HUES6 (cell line): ENCODE measurements around the gene ARHGAP26.

Experiments used
- H3K27ac ChIP-seq: 2 replicates; pipeline ENCODE4 v1.7.0; 2013; ENCODE audit warnings: low read depth, mild to moderate bottlenecking, low read length, inconsistent platforms
- H3K27me3 ChIP-seq: 2 replicates; pipeline ENCODE4 v1.6.1; 2013; ENCODE audit warnings: low read length; ENCODE audit not compliant: control insufficient read depth, insufficient read depth
- H3K36me3 ChIP-seq: 2 replicates; pipeline ENCODE4 v1.6.1; 2013; ENCODE audit warnings: low read length; ENCODE audit not compliant: control insufficient read depth, insufficient read depth
- H3K4me1 ChIP-seq: 2 replicates; pipeline ENCODE4 v1.6.1; 2013; ENCODE audit warnings: low read length; ENCODE audit not compliant: control insufficient read depth, insufficient read depth
- H3K4me3 ChIP-seq: 2 replicates; pipeline ENCODE4 v1.5.1; 2013; ENCODE audit warnings: low read depth, low read length
- H3K9ac ChIP-seq: one replicate; pipeline ENCODE4 v1.6.1; 2013; ENCODE audit warnings: mild to moderate bottlenecking, low read length
- H3K9me3 ChIP-seq: 2 replicates; pipeline ENCODE4 v1.6.1; 2013; ENCODE audit warnings: low read depth, low read length; ENCODE audit not compliant: control insufficient read depth, insufficient read depth

The ARHGAP26 gene

DNA sequence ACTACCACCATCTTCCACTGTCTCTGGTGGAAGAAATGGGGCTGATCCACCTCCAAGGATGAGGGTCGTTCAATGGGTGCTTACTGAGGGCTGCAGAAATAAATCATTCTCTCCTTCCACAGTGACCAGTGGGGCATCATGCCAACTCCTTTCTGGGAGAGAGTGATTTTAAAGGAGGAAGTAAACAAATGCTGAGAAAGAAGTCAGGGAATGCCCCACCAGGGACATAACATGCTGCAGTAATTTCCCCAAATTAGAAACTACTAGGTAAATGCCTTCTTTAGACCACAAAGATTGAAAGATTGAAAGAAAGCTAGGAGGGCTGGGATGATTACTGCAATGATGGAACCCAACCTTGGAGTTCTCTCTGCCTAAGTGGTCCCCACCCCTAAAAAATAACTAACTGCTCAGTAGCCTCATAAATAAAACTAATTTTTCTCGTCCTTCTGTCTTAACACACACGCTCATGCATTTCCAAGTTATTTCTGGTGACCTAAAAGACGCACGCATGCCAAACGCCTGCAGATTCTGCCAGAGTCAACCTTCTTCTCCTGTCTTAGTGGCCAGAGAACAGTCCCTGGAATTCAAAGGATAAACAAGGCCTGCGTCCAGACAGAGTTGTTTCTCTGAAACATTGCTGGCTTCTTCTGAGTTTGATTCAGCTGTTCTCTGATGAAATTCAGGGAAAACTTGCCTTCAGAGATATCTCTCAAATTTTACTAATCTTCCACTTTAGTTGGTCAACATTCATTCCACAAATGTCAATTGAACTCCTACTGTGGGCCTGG, 383.3 kb downstream of the ARHGAP26 start:
- H3K9ac ChIP-seq, result no peak overlapping the region
- no peaks in the 10 kb centered on the region for H3K9me3 ChIP-seq
- H3K36me3 ChIP-seq, result peaks cover 4% of the 10 kb centered on the region; the same call in 1 of the 2 replicates
- no peaks in the 10 kb centered on the region for H3K27me3 ChIP-seq
- H3K27ac ChIP-seq, result no peak overlapping the region
- no peak overlapping the region for H3K4me3 ChIP-seq
- H3K4me1 ChIP-seq, result peaks cover 9% of the 10 kb centered on the region

- Histone ChIP-seq H3K9me3 (no peaks in the 10 kb centered on the region), H3K27ac (no peak overlapping the region; the same call in 1 of the 2 replicates), H3K9ac (no peak overlapping the region), H3K4me3 (no peak overlapping the region), H3K4me1 (peaks cover 9% of the 10 kb centered on the region), H3K27me3 (no peaks in the 10 kb centered on the region), H3K36me3 (no peaks in the 10 kb centered on the region)
Measured at GRCh38 chr5:143154510-143155370, 384.6 kb downstream of the ARHGAP26 start.

DNA sequence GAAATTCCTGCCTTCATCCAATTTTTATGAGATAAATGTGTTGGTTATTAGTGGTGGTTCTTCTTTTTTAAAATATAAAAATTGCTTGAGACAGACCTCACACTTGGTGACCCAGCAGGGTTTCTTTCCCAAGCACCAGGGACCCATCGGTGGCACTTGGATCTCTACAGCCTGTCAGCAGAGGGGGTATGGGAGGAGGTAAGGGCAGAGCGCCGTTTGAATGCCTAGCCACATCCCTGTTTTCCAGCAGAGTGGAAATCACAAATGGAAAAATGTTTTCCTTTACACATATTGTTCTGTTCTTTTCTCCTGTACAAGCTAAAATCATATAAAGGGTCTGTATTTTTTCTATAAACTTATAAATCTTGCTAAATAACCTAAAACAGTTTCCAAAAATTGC, 385.3 kb downstream of the ARHGAP26 start:
- no peak overlapping the region for H3K27ac ChIP-seq
- no peak overlapping the region for H3K4me3 ChIP-seq
- no peaks in the 10 kb centered on the region for H3K36me3 ChIP-seq
- H3K27me3 ChIP-seq, result no peaks in the 10 kb centered on the region
- H3K4me1 ChIP-seq, result peaks cover 9% of the 10 kb centered on the region
- H3K9ac ChIP-seq, result no peak overlapping the region
- no peaks in the 10 kb centered on the region for H3K9me3 ChIP-seq

DNA sequence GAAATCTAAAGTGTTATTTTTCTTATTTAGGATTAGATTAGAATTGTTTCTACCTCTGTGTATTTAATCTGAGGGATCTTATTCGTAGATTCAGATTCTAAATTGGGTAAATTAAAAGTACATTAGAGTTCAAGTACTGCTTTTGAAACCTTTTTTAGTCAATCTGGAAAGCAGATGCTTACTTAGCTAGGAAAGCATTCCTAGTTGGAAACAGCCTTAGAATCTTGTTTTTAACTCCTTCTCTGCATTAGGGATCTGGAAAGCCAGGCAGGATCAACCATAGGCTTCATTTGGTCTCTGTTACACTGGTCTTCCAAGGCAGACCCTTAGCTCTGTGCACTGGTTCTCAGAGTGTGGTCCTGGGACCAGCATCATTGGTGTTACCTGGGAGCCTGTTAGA, 385.9 kb downstream of the ARHGAP26 start:
- H3K27ac ChIP-seq, result no peak overlapping the region
- H3K9ac ChIP-seq, result no peak overlapping the region
- no peaks in the 10 kb centered on the region for H3K27me3 ChIP-seq
- H3K4me1 ChIP-seq, result peaks cover 9% of the 10 kb centered on the region
- H3K9me3 ChIP-seq, result no peaks in the 10 kb centered on the region
- no peak overlapping the region for H3K4me3 ChIP-seq
- H3K36me3 ChIP-seq, result no peaks in the 10 kb centered on the region

- Histone ChIP-seq H3K36me3 (no peaks in the 10 kb centered on the region), H3K4me1 (peaks cover 9% of the 10 kb centered on the region), H3K27me3 (no peaks in the 10 kb centered on the region)
Measured at GRCh38 chr5:143156572-143156971, 386.4 kb downstream of the ARHGAP26 start.

GRCh38 chr5:143159031-143159430, 388.9 kb downstream of the ARHGAP26 start:
- H3K4me3 ChIP-seq, result no peak overlapping the region
- no peaks in the 10 kb centered on the region for H3K36me3 ChIP-seq
- no peak overlapping the region for H3K27ac ChIP-seq
- no peaks in the 10 kb centered on the region for H3K9me3 ChIP-seq
- peaks cover 9% of the 10 kb centered on the region for H3K4me1 ChIP-seq
- no peaks in the 10 kb centered on the region for H3K27me3 ChIP-seq
- H3K9ac ChIP-seq, result no peak overlapping the region

More at GRCh38 chr5:143156572-143156971, 386.4 kb downstream of the ARHGAP26 start:
- Histone ChIP-seq H3K9me3 (no peaks in the 10 kb centered on the region), H3K9ac (no peak overlapping the region), H3K4me3 (no peak overlapping the region), H3K27ac (no peak overlapping the region)

DNA sequence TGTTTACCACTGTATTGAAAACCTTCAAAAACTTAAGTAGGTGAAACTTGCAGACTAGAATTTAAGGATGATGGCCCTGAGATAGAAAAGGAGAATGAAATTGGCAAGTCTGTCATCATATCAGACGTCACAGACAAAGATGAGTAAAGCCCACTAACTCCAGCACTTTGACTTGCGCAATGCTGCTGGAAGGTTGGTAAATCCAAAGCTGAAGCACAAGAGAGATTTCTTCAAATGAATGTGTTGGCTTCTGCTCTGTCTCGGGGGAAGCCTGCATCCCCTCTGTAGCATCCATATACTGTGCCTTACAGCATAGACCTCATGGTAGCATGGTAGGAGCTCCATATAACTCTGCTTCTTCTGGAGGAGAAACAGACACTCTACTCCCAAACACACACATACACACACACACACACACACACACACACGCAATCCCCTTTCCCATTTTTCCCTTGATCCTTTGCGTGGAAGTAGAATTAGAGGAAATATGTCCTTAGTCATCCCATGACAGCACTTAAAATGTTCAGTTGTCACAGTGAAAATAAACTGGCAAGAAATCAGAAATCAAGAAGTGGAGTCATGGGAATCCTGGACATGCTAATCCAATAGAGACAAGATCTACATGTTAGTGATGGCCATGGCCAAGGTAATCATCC, 391.8 kb downstream of the ARHGAP26 start:
- H3K9me3 ChIP-seq, result no peaks in the 10 kb centered on the region
- no peak overlapping the region for H3K9ac ChIP-seq
- no peaks in the 10 kb centered on the region for H3K27me3 ChIP-seq
- H3K4me1 ChIP-seq, result no peaks in the 10 kb centered on the region
- H3K4me3 ChIP-seq, result no peak overlapping the region
- H3K27ac ChIP-seq, result no peak overlapping the region
- no peaks in the 10 kb centered on the region for H3K36me3 ChIP-seq

- no peaks in the 10 kb centered on the region for H3K27me3 ChIP-seq
- H3K36me3 ChIP-seq, result no peaks in the 10 kb centered on the region
- H3K27ac ChIP-seq, result no peak overlapping the region
- H3K4me1 ChIP-seq, result no peaks in the 10 kb centered on the region
- H3K9ac ChIP-seq, result no peak overlapping the region
- no peak overlapping the region for H3K4me3 ChIP-seq
- H3K9me3 ChIP-seq, result no peaks in the 10 kb centered on the region
Measured at GRCh38 chr5:143162810-143163209, 392.6 kb downstream of the ARHGAP26 start.

GRCh38 chr5:143164557-143164956, 394.4 kb downstream of the ARHGAP26 start:
- H3K4me1 ChIP-seq, result no peaks in the 10 kb centered on the region
- no peaks in the 10 kb centered on the region for H3K9me3 ChIP-seq
- no peak overlapping the region for H3K9ac ChIP-seq
- H3K4me3 ChIP-seq, result no peak overlapping the region
- H3K27ac ChIP-seq, result no peak overlapping the region
- no peaks in the 10 kb centered on the region for H3K27me3 ChIP-seq
- H3K36me3 ChIP-seq, result no peaks in the 10 kb centered on the region

GRCh38 chr5:143165049-143165880, 395.1 kb downstream of the ARHGAP26 start:
- Histone ChIP-seq H3K9ac (no peak overlapping the region), H3K4me1 (no peaks in the 10 kb centered on the region), H3K4me3 (no peak overlapping the region)

More at GRCh38 chr5:143165049-143165880, 395.1 kb downstream of the ARHGAP26 start:
- no peak overlapping the region for H3K27ac ChIP-seq
- no peaks in the 10 kb centered on the region for H3K27me3 ChIP-seq
- H3K36me3 ChIP-seq, result no peaks in the 10 kb centered on the region
- H3K9me3 ChIP-seq, result no peaks in the 10 kb centered on the region
